ENCODE measurements around the gene CCDC47. TPM values are rescaled to one million over a fixed set of nuclear protein-coding genes. Genes with fewer than 3 reads are reported as not detected.

Gene CCDC47
- total and polyA plus RNA-seq, 4 donors = 33.0 to 87.2 (median 62.8) TPM

DNA sequence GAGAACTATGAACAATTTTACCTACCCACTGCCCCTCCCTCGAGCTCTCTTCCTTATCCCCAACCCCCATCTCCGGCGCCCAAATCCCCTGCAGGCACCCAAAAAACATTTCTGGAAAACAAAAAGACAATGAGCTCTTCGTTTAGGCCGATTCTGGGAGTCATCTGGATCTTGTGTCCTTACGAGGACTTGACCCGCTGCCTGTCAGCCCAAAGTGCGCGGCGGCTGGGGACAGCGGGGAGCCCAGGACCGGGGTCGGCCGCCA is 32.3 kb downstream of the CCDC47 start:
- H3K9ac ChIP-seq (ENCODE audit: low read depth in 1 of 2, low read length in 2 of 2) = peak overlapping the region; percentile 80 to 81
- peaks cover 2 to 7% (median 3%) of the 10 kb centered on the region in 4 donors for H3K36me3 ChIP-seq (ENCODE audit: control insufficient read depth in 4 of 4, insufficient read depth in 3 of 4, low read depth in 1 of 4, low read length in 3 of 4)
- H3K27me3 ChIP-seq (ENCODE audit: control insufficient read depth in 4 of 4, insufficient read depth in 4 of 4, low read length in 3 of 4) = no peaks in the 10 kb centered on the region
- under 1% methylated on average over 14 of the region's 14 CpGs for WGBS
- no peaks in the 10 kb centered on the region for H3K9me3 ChIP-seq (ENCODE audit: control insufficient read depth in 4 of 4, low read length in 3 of 4)
- H3K4me3 ChIP-seq (ENCODE audit: low read depth in 1 of 3, low read length in 3 of 3) = peak overlapping the region; percentile 64 to 81 (median 67)
- peaks cover 1 to 23% (median 12%) of the 10 kb centered on the region in 4 donors for H3K4me1 ChIP-seq (ENCODE audit: control insufficient read depth in 4 of 4, insufficient read depth in 4 of 4, low read length in 3 of 4)
- no peak for DNase-seq (ENCODE audit: low spot score)
- H3K27ac ChIP-seq (ENCODE audit: low read depth in 1 of 2, low read length in 2 of 2) = peak overlapping the region; percentile 86 to 89
- no peak for TF ChIP-seq SP1 (IDR thresholded peaks at IDR 0.05)
- peak; percentile 8 for TF ChIP-seq TAF1 (conservative IDR thresholded peaks at IDR 0.05)

DNA sequence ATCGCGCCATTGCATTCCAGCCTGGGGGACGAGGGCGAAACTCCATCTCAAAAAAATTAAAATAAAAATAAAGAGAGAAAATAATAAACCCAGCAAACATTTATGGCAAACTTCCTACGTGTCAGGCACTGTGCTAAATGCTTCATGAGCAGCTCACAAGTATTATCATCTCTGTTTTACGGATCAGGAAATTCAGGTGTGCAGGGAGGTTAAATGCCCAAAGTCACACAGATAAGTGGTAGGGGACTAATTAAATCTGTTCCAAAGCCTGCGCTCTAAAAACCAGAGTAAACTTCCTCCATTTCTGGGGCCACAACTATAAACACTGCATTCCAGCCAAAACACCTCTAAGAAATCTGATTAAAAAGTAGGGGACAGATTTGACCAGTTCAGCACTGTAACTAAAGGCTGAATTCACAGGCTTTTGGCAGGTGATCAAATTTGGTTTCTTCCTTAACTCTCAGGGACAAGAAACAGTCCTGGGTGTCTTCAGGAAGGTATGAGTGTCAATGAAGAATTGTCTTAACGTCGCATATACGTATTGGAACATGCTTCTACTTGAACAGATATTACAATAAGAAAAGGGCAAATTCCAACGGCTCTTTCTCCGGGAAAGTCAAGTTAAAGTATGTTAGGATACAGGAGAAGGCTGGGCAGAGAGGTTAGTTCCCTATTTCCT is 32.8 kb downstream of the CCDC47 start:
- H3K27me3 ChIP-seq (ENCODE audit: control insufficient read depth in 4 of 4, insufficient read depth in 4 of 4, low read length in 3 of 4) = no peaks in the 10 kb centered on the region
- peaks cover 0 to 2% (median under 1%) of the 10 kb centered on the region in 4 donors for H3K36me3 ChIP-seq (ENCODE audit: control insufficient read depth in 4 of 4, insufficient read depth in 3 of 4, low read depth in 1 of 4, low read length in 3 of 4)
- H3K4me3 ChIP-seq (ENCODE audit: low read depth in 1 of 3, low read length in 3 of 3) = peak overlapping the region; percentile 64 to 81 (median 67)
- WGBS = 42% methylated on average over 12 of the region's 12 CpGs
- DNase-seq (ENCODE audit: low spot score) = no peak
- H3K4me1 ChIP-seq (ENCODE audit: control insufficient read depth in 4 of 4, insufficient read depth in 4 of 4, low read length in 3 of 4) = peaks cover 1 to 23% (median 12%) of the 10 kb centered on the region in 4 donors
- H3K9ac ChIP-seq (ENCODE audit: low read depth in 1 of 2, low read length in 2 of 2) = peak overlapping the region; percentile 80 to 81
- H3K27ac ChIP-seq (ENCODE audit: low read depth in 1 of 2, low read length in 2 of 2) = peak overlapping the region; percentile 86 to 89
- TF ChIP-seq GABPA (IDR thresholded peaks at IDR 0.05 in 1 of 2, conservative IDR thresholded peaks at IDR 0.05 in 1 of 2) (no peak), HNF4A (conservative IDR thresholded peaks at IDR 0.05) (no peak), TAF1 (conservative IDR thresholded peaks at IDR 0.05) (no peak), EGR1 (IDR thresholded peaks at IDR 0.05; ENCODE audit: low read depth in 2 of 2) (no peak), YY1 (IDR thresholded peaks at IDR 0.05) (no peak), SP1 (IDR thresholded peaks at IDR 0.05) (no peak), FOXA2 (IDR thresholded peaks at IDR 0.05) (no peak)
- TF ChIP-seq, protein P1, sequence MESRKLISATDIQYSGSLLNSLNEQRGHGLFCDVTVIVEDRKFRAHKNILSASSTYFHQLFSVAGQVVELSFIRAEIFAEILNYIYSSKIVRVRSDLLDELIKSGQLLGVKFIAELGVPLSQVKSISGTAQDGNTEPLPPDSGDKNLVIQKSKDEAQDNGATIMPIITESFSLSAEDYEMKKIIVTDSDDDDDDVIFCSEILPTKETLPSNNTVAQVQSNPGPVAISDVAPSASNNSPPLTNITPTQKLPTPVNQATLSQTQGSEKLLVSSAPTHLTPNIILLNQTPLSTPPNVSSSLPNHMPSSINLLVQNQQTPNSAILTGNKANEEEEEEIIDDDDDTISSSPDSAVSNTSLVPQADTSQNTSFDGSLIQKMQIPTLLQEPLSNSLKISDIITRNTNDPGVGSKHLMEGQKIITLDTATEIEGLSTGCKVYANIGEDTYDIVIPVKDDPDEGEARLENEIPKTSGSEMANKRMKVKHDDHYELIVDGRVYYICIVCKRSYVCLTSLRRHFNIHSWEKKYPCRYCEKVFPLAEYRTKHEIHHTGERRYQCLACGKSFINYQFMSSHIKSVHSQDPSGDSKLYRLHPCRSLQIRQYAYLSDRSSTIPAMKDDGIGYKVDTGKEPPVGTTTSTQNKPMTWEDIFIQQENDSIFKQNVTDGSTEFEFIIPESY (IDR thresholded peaks at IDR 0.05) = no peak
- TF ChIP-seq, protein P2, sequence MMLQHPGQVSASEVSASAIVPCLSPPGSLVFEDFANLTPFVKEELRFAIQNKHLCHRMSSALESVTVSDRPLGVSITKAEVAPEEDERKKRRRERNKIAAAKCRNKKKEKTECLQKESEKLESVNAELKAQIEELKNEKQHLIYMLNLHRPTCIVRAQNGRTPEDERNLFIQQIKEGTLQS (IDR thresholded peaks at IDR 0.05) = no peak
- TF ChIP-seq, protein P3, sequence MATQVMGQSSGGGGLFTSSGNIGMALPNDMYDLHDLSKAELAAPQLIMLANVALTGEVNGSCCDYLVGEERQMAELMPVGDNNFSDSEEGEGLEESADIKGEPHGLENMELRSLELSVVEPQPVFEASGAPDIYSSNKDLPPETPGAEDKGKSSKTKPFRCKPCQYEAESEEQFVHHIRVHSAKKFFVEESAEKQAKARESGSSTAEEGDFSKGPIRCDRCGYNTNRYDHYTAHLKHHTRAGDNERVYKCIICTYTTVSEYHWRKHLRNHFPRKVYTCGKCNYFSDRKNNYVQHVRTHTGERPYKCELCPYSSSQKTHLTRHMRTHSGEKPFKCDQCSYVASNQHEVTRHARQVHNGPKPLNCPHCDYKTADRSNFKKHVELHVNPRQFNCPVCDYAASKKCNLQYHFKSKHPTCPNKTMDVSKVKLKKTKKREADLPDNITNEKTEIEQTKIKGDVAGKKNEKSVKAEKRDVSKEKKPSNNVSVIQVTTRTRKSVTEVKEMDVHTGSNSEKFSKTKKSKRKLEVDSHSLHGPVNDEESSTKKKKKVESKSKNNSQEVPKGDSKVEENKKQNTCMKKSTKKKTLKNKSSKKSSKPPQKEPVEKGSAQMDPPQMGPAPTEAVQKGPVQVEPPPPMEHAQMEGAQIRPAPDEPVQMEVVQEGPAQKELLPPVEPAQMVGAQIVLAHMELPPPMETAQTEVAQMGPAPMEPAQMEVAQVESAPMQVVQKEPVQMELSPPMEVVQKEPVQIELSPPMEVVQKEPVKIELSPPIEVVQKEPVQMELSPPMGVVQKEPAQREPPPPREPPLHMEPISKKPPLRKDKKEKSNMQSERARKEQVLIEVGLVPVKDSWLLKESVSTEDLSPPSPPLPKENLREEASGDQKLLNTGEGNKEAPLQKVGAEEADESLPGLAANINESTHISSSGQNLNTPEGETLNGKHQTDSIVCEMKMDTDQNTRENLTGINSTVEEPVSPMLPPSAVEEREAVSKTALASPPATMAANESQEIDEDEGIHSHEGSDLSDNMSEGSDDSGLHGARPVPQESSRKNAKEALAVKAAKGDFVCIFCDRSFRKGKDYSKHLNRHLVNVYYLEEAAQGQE (IDR thresholded peaks at IDR 0.05) = no peak
- TF ChIP-seq, protein P4, sequence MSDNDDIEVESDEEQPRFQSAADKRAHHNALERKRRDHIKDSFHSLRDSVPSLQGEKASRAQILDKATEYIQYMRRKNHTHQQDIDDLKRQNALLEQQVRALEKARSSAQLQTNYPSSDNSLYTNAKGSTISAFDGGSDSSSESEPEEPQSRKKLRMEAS (IDR thresholded peaks at IDR 0.05) = no peak
- no peaks in the 10 kb centered on the region for H3K9me3 ChIP-seq (ENCODE audit: control insufficient read depth in 4 of 4, low read length in 3 of 4)

Measured in liver (tissue), 9 donors.